Measurements from ENCODE around the gene PPP1R9B.
A peak's percentile ranks its signal among the peaks of the same experiment; 100 is the strongest.

Gene PPP1R9B

GRCh38 chr17:50187394-50187725, 36.9 kb upstream of the PPP1R9B start:
- no peak for DNase-seq

GRCh38 chr17:50186661-50187393, 36.4 kb upstream of the PPP1R9B start:
- DNase-seq = no peak

GRCh38 chr17:50185631-50186471, 35.4 kb upstream of the PPP1R9B start:
- no peak for DNase-seq

- DNase-seq = no peak
Measured at GRCh38 chr17:50184611-50185398, 34.3 kb upstream of the PPP1R9B start.

- DNase-seq = no peak
Measured at GRCh38 chr17:50184064-50184463, 33.6 kb upstream of the PPP1R9B start.

- DNase-seq = no peak
Measured at GRCh38 chr17:50183421-50183994, 33.0 kb upstream of the PPP1R9B start.

GRCh38 chr17:50182783-50183420, 32.4 kb upstream of the PPP1R9B start:
- no peak for DNase-seq

GRCh38 chr17:50181591-50182560, 31.4 kb upstream of the PPP1R9B start:
- no peak for DNase-seq

- no peak for DNase-seq
Measured at GRCh38 chr17:50181144-50181543, 30.7 kb upstream of the PPP1R9B start.

GRCh38 chr17:50180620-50181019, 30.1 kb upstream of the PPP1R9B start:
- no peak for DNase-seq

GRCh38 chr17:50180111-50180510, 29.6 kb upstream of the PPP1R9B start:
- DNase-seq = no peak

GRCh38 chr17:50177983-50178834, 27.7 kb upstream of the PPP1R9B start:
- DNase-seq = peak; percentile 41

GRCh38 chr17:50177476-50177875, 27.0 kb upstream of the PPP1R9B start:
- DNase-seq = no peak

GRCh38 chr17:50176559-50177357, 26.3 kb upstream of the PPP1R9B start:
- DNase-seq = no peak

- DNase-seq = no peak
Measured at GRCh38 chr17:50175035-50175807, 24.7 kb upstream of the PPP1R9B start.

GRCh38 chr17:50174444-50174843, 24.0 kb upstream of the PPP1R9B start:
- no peak for DNase-seq

GRCh38 chr17:50173335-50173941, 23.0 kb upstream of the PPP1R9B start:
- DNase-seq = no peak

GRCh38 chr17:50172936-50173334, 22.5 kb upstream of the PPP1R9B start:
- no peak for DNase-seq

Data from effector CD4-positive, alpha-beta T cell (primary cell).